GM21786 (cell line): ENCODE results near the gene CCNJL.
A peak's percentile ranks its signal among the peaks of the same experiment; 100 is the strongest.
"Not testable (repeated sequence)": the region's sequence is repeated elsewhere in the genome, so short reads cannot be mapped to it uniquely, and the experiment has no call there.

ENCODE experiments used
- ATAC-seq: cut with Tn5 transposase; IDR thresholded peaks from one replicate; pipeline ENCODE4 v1.9.1; 2021; ENCODE audit not compliant: unreplicated experiment

The CCNJL gene

DNA sequence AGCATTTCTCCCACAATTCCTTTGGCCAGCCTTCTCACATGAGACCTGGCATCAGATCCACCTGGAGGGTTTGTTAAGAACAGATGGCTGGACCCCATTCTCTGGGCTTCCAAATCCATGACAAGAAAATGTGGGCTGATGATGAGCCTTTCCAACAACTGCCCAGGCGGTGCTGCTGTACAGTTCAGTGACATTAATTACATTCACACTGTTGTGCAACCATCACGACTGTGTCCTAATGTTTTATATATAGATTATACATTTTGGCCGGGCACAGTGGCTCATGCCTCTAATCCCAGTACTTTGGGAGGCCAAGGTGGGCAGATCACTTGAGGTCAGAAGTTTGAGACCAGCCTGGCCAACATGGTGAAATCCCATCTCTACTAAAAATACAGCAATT lies 22.4 kb upstream of the CCNJL start:
- ATAC-seq, result not testable (repeated sequence)

DNA sequence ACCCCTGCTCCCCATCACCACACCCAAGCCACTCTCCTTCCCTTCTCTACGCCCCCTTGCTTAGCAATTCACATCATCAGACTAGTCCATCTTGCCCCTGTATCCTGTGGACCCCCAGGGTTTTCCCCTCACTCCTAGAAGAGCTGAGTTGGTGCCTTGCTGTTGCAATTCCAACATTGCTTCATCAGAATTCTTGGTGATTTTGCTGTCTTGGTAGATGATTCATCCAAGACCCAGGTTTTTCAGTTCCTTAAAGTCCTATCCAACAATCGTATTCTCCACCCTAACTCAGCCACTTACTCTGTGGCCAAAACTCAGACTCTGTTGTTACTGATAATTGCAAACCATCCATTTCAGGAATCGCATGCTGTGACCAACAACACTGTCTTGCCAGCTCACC lies 21.4 kb upstream of the CCNJL start:
- ATAC-seq, result no peak

DNA sequence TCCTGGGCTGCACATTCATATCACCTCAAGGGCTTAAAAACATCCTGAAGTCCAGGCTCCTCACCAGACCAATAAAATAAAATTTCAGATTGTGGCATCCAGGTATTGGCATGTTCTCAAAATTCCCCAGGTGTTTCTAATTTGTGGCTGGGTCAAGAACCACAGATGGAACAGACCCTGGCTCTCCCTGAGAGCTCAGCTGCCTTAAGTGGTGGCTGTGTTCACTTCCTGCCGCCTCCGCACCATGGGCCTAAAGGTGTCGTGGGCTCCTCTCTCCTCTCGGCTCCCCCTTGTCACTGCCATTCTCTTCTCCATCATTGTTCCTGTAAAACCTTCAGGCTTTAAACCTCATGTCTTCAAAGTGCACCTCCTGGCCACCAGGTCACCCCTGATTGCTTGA lies 17.8 kb upstream of the CCNJL start:
- no peak for ATAC-seq

DNA sequence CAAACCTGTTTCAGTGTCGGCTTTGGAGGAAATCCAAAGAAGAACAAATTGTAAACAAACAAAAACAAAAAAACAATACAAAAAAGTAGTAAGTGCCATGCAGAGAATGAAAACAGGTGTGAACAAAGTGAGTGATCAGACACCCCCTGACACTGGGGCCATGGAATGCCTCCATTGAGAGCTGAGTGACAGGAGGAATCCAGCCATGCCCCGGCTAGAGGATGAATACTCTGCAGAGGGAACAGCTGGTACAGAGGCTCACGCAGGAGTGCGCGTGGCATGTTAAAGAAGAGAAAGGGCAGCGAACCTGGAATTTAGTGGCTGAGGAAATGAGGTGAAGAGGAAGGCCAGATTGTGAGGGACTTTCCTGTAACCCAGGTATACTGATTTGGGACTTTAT lies 15.5 kb upstream of the CCNJL start:
- no peak for ATAC-seq

DNA sequence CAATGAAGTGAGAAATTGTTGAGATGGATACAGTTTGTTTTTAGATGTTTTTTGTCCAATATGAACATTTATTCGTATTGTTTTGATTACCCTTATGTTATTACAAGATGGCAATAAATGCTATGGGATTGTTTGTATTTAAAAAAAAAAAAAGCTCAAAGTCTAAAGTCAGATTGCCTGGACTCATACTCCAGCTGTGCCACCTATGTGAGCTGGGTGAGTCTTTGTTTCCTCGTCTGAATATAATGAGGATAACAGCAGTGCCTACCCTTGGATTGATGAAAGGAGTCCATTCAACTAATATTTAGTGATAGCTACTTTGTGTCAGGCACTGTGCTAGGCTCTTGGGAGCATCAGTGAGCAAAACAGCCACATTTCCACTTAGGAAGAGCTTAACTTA lies 14.6 kb upstream of the CCNJL start:
- no peak for ATAC-seq

DNA sequence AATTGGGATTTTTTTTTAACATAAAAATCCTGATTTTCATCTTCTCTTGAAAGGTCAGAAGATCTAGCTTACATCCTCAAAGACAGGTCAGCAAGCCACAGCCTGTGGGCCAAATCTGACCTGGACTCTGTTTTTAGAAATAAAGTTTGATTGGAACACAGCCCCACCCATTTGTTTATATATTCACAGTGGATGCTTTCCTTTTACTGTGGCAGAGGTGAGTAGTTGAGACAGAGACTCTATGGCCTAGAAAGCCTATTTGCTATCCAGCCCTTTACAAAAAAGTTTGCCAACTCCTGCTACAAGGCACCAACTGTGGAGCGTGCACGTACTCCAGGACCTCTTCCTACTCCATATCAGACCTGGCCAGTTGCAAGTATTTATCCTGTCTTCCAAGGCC lies 13.4 kb upstream of the CCNJL start:
- ATAC-seq, result no peak

DNA sequence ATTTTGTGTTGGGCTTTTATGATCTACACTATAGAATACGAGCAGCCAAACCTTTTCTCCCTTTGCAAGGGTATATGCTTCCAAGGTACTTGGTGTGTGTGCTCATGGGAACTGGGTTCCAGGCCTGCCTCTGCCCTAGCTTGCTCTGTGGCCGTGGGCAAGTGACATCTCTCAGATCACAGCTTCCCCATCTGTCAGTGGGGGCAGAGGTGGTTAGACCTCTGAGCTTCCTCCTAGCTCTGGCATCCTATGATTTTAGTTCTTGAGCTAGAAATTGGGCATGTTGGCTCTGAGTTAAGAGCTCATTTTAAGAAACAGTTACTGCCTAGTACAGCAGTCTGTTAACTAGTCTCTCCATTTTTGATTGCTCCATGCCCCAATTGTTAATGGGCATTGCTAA lies 12.5 kb upstream of the CCNJL start:
- no peak for ATAC-seq

DNA sequence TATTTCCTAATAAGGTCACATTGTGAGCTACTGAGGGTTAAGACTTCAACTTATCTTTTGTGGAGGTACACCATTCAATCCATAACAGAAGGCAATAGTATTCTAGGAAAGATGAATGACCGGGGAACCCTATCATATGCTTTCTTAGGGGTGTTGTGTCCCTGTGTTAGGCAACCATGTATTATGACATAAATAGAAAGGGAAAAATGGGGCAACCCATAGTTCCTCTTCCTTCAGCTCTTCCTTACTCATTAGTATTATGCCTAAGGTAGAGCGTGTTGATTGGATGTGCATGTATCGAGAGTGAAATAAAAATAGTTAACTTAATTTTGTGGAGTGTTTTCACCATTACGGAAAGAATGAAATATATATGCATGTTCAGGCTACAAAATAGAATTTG lies 6.0 kb upstream of the CCNJL start:
- ATAC-seq, result no peak

DNA sequence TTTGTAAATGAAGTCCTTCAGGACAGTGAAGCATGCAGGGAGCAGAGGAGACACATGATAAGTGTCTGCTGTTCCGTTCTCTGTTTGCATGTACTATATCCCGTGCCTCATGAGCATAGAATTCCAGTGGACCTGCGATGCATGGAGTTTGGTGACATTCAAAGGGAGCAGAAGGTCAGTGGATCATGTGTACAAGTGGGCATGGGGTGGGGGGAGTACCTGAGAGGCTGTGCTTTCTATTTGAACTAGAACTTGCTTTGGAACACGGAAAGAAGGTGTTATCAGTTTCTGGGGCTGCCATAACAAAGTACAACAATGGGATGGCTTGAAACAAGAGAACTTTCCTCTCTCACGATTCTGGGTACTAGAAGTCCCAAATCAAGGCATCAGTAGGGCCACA lies 5.1 kb upstream of the CCNJL start:
- ATAC-seq, result no peak

DNA sequence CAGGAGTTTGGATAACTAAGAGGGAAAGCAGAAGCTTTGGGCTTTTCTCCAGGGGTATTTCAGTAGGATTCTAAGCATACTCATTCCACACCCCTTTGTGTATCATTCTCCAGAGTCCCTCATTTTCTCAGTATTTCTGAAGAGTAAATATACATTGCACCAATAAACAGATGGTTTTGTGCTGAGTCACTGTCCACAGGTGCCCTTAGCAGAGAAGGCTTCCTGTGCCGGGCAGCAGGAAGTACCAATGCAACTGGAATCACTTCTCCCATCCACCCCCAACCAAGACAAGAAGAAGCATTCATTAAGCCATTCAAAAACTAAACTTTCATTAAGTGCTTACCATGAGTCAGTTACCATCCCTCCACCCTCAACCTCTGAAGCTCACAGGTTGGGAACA lies 3.6 kb upstream of the CCNJL start:
- ATAC-seq, result peak; percentile 33

DNA sequence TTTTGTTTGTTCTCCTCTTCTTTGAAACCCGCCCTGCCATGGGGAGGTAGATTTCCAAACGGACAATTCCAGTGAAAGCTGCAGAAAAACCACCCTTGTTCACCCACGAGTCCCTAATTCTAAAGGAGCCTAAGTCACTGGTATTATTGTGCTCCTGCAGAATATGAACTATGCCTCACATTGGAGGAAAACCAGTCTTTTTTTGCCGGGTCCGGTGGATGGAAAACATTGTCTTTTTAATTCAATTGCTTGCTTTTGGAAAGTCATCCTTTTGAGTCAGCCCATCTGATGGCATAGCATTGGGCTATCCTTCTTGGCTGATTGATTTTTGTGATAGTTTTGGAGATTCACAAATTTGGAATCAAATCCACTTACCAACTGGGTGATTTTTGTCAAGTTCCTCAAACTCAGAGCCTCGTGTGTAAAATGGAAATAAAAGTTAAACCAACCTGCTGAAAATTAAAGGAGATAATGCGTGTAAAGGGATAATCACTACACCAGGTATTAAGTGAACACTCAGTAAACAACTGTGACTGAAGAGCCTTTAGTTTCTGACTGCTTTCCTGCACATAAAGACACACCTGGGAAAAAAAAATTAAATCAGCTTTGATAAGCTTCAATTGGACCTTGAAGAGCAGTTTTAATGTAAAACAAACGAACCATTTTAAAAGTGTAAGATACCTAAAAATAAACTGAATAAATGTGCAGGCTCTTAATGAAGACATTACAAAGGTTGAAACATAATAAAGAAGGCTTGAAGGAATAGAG lies 780 bp upstream of the CCNJL start:
- no peak for ATAC-seq

DNA sequence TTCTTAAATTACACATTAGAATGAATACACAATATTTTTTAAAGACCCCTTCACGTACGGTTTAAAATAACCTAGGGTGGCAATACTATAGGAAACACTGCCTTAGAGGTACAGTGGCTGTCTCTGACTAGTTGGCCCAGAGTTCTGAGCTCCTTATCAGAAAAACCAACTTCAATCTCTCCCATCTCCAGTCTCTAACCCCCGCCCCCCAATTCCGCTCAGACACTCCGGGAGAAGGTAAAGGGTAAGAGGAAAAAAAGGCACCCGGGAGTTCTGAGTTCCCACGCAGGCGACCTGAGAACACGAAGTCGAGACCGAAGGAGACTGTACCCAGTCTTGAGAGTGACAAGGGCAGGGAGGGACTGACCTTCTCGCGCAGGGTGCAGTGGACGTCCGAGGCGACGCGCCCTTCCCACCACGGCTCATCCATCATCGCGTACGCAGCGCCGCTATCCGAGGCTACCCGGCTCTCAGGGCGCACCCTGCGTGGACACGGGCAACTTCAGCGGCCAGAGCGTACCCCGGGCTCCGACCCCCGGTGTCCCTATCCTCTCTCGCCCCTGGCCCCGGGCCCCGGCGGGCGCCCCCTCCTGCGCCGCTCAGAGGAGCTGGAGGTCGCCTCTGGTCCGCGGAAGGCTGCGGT lies 752 bp downstream of the CCNJL start:
- peak; percentile 19 for ATAC-seq

DNA sequence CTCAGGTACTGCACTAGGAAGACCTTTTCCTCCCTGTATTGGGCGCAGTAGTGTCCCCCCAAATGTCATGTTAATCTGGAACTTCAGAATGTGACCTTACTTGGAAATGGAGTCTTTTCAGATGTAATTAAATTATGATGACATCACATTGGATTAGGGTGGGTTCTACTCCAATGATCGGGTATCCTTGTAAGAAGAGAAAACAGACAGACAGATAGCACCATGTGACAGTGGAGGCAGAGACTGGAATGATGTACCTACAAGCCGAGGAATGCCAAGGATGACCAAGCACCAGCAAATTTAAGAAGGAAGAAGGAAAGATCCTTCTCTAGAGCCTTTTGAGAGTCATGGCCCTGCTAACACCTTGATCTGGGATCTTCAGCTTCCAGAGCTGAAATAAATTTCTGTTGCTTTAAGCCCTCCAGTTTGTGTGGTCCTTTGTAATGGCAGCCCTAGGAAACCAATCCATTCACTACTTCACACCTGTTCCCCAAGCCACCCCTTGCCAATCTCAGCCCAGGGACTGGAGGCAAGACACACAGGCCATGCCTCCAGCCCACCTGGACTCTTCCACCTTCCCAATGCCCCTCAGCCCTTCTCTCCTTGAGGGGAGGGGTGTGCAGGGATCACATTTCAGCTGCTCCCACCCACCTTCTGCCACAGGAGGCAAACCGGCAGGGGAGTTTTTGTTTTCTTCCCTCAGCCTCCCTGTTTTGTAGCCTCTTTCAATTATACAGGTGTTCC lies 1.6 kb downstream of the CCNJL start:
- no peak for ATAC-seq

DNA sequence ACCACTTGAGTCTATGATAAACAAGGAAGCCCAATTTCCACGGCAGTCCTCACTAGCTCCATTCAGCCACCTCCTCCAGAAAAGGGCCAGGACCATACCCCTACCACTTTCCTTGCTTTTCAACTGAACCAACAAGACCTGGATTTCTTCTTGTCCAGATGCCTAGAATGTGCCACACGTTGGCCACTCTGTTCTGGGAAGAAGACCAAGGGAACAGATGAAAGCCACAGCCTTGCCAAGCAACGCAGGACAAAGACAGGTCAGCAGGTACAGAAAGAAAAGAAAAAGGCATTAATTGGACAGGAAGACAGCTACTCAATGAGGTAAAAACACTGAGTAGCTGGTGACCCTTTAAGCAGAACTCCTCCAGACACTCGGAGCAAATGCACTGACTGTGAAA lies 2.2 kb downstream of the CCNJL start:
- ATAC-seq, result no peak

DNA sequence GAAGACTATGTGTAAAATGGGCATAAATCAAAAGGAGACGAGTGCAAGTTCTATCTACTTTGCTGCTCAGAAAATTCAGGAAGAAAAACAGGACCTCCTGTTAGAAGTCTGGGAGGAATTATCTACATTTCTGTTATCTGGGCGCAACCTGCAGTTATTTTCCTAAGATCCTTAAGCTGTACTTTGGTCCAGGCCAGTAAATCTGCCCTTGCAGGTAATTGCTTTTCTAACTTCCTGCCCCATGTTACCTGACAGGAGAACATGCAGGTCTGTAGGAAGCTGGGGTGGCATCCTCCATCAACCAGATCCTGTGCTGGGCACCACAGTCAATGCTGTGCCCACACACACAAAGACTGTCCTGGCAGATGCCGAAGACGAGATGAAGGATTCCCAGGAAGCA lies 5.7 kb downstream of the CCNJL start:
- ATAC-seq, result no peak

DNA sequence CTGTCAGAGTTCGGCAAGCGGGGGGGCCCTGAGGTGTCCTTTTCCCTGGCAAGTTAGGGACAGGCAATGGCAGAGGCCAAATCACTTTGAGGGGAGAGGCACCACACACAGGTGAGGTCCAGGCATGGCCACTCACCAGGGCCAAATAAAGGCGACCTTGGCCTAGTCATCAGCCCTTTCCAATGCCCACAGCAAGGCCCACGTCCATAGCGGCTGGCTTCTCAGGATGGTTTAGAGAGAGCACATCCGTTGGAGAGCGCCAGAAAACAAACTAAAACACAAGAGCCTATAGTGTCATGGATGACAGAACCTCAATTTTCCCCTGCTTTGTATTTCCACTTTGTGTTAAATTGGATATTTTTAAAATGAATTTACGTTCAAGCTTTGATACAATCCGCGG lies 7.0 kb downstream of the CCNJL start:
- no peak for ATAC-seq

DNA sequence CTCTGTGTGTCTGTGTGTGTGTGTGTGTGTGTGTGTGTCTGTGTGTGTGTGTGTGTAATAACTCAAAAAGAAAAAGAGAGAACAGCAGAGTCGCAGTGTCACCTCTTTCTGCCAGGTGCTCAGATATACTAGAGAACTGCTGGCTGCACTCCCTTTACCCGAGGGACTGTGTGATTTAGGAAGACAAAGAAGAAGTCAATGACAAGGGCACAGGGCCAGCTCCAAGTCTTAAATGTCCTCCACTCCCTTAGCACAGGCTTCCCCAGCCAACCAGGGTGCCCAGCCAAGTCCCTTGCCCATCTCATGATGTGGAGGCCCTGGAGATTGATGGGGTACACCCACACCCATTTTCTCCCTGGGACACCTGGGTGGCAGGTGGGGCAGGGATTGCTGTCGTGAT lies 8.7 kb downstream of the CCNJL start:
- no peak for ATAC-seq

DNA sequence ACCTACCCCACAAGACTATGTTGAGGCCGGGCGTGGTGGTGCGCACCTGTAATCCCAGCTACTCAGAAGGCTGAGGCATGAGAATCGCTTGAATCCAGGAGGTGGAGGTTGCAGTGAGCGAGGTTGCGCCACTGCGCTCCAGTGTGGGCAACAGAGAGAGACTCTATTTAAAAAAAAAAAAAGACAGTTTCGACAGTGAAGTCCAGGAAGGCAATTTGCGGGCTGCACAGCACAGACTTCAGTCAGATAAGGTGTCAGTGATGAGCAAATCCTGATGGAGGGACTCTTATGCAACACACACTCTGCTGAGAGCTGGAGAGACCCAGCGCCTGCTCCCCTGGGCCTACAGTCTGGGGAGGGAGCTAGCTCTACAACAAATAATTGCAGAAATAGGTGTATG lies 14.2 kb downstream of the CCNJL start:
- no peak for ATAC-seq

DNA sequence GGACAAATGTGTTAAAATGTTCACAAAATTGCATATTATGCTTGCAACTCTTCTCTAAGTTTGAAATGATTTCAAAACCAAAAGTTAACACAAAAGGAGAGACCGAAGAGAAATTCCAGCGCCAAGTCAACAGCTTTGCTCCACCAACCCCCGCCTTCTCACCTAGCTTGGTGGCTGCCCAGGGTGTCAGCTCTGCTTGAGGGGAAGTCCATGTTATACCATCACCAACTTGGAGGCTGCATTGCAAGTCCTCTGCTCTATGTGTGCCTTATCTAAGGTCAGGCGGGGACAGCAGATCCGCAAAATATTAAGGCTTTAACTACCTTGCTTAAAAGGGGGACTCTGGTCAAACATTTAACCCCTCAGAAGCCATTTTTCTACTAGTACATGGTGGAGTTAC lies 14.6 kb downstream of the CCNJL start:
- no peak for ATAC-seq

DNA sequence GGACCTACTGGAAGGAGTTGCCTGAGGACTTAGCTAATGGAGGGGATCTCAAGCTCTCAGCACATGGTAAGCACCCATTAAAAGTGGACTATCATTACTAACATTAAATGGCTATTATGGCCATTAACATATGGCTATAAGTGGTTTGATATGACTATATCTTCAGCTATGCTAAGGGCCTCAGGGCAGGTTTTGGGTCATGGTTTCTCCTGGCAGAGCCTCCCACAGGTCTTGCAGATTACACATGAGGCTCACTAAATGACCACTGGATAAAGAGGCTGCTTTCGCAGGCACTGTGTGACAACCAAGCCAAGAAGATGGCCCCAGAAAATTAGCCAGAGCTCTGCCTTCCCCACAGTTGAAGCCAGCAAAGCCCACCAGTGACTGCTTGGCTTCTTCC lies 15.4 kb downstream of the CCNJL start:
- ATAC-seq, result no peak

DNA sequence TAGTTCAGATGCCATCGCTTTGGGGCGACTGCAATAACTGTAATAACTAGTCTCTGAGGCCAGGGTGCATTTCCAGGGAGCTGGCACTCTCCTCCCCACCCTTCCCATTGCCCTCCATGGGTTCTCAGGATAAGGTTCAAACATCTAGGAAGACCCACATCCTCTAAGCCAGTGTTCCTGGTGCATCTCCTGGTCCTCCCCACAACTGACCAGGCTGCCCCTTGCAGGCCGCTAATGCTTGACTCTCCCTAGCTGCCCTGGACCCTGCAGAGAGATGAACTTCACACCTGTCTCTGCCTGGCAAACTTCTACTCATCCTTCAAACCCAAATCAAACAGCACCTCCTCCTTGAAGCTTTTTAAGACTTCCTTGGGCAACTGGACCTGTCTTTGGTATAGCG lies 15.9 kb downstream of the CCNJL start:
- ATAC-seq, result no peak

DNA sequence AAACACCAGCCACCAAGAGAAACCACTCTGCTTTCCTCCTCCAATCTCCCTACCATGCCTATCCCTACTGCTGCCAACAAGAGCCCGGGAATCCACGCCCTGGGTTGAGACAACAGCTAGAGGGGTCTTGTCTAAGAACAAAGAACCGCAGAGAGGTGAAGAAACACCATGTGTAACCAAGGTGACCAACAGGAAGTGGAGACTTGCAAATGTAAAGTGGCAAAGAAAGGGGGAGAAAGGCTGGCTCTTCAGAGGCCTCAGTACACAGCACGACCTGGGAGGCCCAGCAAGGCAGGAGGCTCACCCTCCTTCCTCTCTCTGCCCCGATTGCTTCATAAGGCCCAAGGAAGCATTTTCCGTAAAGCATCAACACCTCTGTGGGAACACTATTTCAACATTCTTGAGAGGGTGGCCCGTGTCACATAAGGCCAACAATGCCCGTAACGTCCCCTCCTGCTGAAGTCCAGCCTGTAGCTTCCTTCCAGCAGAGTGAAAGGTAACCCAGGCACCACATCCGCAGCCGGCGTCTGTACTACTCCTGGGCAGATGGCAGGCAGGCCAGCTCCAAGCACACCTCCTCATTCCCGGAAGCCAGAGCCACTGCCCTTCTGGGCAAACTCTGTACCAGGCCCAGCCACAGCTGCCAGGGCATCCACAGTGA lies 18.3 kb downstream of the CCNJL start:
- peak; percentile 45 for ATAC-seq
